GM12865 (cell line): ENCODE results near the gene MAP4K2.

Experiments
- DNase-seq: peaks from one replicate; pipeline ENCODE4 v3.0.0; 2010; ENCODE audit warnings: low read depth
- H3K4me3 ChIP-seq: 2 replicates; pipeline ENCODE4 v1.5.1; 2011; ENCODE audit warnings: mild to moderate bottlenecking, low read depth, low read length, control low read depth
- TF ChIP-seq, protein P1 (sequence below): IDR thresholded peaks from 2 replicates; pipeline ENCODE4 v1.5.1; 2011; ENCODE audit warnings: low read length, control low read depth, low read depth, inconsistent platforms; ENCODE audit not compliant: insufficient read depth; ENCODE audit errors: missing control alignments

The MAP4K2 gene

DNA sequence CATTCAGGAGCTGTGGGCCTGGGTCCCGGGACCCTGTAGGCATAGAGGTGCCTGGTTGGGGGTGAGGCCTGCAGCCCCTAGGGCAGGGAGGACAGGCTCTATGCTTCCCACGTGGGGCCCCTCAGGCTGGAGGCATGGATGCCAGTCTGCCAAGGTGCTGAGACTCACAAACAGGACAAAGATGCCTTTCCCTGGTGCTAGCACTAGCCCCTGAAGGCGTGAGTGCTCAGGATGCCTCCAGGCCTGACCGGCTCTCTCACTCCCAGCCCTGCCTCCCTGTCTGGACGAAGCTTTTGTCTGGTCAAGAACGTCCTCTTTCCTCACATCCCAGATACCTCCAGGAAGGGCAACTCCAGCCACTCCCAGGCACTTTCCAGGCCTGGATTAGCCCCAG lies 39.3 kb upstream of the MAP4K2 start:
- H3K4me3 ChIP-seq = no peak overlapping the region
- DNase-seq = no peak
- TF ChIP-seq, protein P1, sequence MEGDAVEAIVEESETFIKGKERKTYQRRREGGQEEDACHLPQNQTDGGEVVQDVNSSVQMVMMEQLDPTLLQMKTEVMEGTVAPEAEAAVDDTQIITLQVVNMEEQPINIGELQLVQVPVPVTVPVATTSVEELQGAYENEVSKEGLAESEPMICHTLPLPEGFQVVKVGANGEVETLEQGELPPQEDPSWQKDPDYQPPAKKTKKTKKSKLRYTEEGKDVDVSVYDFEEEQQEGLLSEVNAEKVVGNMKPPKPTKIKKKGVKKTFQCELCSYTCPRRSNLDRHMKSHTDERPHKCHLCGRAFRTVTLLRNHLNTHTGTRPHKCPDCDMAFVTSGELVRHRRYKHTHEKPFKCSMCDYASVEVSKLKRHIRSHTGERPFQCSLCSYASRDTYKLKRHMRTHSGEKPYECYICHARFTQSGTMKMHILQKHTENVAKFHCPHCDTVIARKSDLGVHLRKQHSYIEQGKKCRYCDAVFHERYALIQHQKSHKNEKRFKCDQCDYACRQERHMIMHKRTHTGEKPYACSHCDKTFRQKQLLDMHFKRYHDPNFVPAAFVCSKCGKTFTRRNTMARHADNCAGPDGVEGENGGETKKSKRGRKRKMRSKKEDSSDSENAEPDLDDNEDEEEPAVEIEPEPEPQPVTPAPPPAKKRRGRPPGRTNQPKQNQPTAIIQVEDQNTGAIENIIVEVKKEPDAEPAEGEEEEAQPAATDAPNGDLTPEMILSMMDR = no peak

DNA sequence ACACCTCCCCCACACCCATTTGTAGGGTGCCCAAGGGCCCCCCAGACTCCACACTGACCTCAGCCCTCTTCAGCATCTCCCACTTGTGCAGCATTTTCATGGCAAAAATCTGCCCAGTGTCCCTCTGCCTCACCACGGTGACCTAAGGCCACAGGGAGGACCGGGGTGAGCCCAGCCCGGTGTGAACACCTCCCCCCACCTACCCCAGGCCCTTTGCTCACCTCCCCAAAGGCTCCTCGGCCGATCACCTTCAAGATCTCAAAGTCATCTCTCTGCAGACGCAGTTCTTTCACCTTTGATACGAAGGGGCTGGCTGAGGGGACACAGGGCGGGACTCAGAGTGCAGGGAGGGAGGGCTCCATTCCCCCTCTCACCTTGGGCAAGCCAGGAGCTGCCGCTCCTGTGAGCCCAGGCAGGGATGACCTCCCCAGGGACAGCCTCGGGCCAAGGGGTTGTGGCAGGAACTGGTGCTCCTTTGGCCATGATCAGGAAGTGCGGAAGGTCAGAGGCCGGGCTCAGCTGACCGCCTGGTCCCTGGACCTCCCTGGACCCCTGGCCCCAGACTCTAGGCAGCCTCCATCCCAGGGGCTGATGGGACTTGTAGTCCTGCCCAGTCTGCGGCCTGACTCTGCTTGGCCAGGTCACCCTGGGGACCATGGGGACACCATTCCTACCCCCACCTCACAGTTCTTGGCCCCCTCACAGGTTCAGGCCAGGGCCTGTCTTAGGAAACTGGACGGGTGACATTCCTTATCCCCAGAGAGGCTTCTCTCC lies 38.8 kb upstream of the MAP4K2 start:
- DNase-seq = no peak
- H3K4me3 ChIP-seq = no peak overlapping the region
- TF ChIP-seq, protein P1 = no peak

DNA sequence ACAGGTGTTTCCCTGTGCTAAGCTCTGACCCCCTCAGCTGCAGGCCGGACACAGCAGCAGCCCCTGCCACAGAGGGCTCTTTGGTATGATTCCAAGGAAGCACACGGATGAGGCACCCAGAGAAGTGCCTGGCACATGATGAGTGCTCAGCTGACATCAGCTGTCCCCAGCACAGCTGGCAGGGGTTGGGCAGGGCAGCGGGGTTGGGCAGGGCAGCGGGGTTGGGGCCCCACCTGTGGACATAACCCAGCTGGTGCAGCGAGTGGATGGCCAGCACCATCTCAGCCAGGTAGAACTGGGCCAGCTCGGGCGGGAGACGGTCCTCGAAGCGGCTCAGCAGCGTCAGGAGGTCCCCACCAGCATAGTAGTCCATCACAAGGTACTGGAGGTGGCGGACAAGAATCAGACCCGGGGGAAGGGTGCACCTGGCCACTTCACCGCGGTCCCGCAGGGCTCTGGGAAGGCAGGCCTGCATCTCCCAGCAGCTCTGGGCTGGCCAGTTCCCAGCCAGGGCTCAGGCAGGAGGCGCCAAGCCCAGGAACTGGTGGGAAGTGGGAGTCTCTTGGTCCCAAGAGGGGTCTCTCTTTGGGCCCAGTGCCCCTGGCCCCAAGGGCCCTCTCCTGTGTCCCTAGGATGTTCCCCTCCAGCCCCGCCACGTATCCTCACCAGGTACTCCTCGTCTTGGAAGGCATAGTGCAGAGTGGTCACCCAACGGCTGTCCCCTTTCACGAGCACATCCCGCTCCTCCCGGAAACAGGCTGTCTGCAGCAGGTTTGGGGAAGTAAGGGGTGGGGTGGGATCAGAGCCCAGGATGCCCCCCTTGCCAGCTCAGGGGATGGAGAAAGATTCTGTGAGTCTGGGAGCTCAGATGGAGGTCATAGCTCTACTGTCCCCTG lies 37.1 kb upstream of the MAP4K2 start:
- H3K4me3 ChIP-seq = no peak overlapping the region
- DNase-seq = no peak
- TF ChIP-seq, protein P1 = no peak

DNA sequence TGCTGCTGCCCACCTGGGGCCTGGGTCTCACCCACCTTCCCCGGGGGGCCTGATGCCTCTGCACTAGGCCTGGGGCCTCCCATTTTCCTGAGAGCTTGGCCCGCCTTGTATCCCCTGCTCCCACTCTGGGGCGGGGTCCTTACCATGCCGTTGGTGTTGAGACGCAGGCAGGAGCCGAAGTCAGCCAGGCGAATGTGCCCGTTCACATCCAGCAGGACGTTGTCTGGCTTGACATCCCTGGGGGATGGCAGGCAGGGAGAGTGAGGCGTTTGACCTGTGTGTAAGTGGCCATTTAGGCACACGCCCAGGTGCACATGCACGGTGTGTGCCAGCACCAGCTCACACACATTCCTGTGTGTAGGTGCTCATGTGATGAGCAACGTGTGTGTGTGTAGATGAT lies 36.3 kb upstream of the MAP4K2 start:
- no peak for DNase-seq
- TF ChIP-seq, protein P1 = no peak
- H3K4me3 ChIP-seq = no peak overlapping the region

GRCh38 chr11:64838600-64839334 lies 35.8 kb upstream of the MAP4K2 start:
- TF ChIP-seq, protein P1 = no peak

GRCh38 chr11:64837887-64838351 lies 34.9 kb upstream of the MAP4K2 start:
- no peak for DNase-seq
- H3K4me3 ChIP-seq = no peak overlapping the region
- TF ChIP-seq, protein P1 = no peak

More at GRCh38 chr11:64838600-64839334, 35.8 kb upstream of the MAP4K2 start:
- H3K4me3 ChIP-seq = no peak overlapping the region
- no peak for DNase-seq
